Common myeloid progenitor, CD34-positive (primary cell): Measurements from ENCODE around the gene LCOR.

Source experiments
- CTCF ChIA-PET: fragments of 350-600 bp; sonication (Branson Sonifier 250); formaldehyde crosslinking; loops from one replicate; lab custom pipeline; 2021; ENCODE audit warnings: antibody characterized with exemption; lab: Charles Lee
- POLR2A ChIA-PET: fragments of 350-600 bp; sonication (Branson Sonifier 250); formaldehyde crosslinking; loops from one replicate; lab custom pipeline; 2021; ENCODE audit warnings: antibody characterized with exemption; lab: Charles Lee
- DNase-seq, 3 donors: peaks; one replicate each; pipeline versions ENCODE4 v3.0.0 to v3.0.0-alpha.2; 2013
- H3K27ac ChIP-seq, 2 experiments: 1 replicate in 1 of 2; 2 replicates in 1 of 2; pipeline ENCODE4 v1.7.0; 2013; ENCODE audit warnings: inconsistent platforms in 2 of 2, low read length in 2 of 2, mild to moderate bottlenecking in 2 of 2, low read depth in 1 of 2, moderate library complexity in 1 of 2; ENCODE audit not compliant: severe bottlenecking in 2 of 2, insufficient read depth in 1 of 2, poor library complexity in 1 of 2
- H3K27me3 ChIP-seq, 5 experiments: replicated peaks in 2 of 5; 1 replicate in 3 of 5; 2 replicates in 2 of 5; pipeline versions ENCODE4 v1.6.1 to v1.7.0; 2013; ENCODE audit warnings: low read length in 4 of 5, mild to moderate bottlenecking in 2 of 5, moderate library complexity in 2 of 5, inconsistent platforms in 1 of 5; ENCODE audit not compliant: insufficient read depth in 5 of 5, control insufficient read depth in 4 of 5
- H3K36me3 ChIP-seq, 4 experiments: 1 replicate in 2 of 4; 2 replicates in 2 of 4; pipeline versions ENCODE4 v1.6.1 to v1.7.0; 2013; ENCODE audit warnings: low read length in 3 of 4, control low read depth in 1 of 4, mild to moderate bottlenecking in 1 of 4; ENCODE audit not compliant: control insufficient read depth in 4 of 4, insufficient read depth in 4 of 4
- H3K4me1 ChIP-seq, 4 experiments: 1 replicate in 3 of 4; 2 replicates in 1 of 4; pipeline versions ENCODE4 v1.6.1 to v1.7.1; 2013; ENCODE audit warnings: low read length in 3 of 4, mild to moderate bottlenecking in 3 of 4, control low read depth in 1 of 4, inconsistent platforms in 1 of 4, moderate library complexity in 1 of 4; ENCODE audit not compliant: control insufficient read depth in 4 of 4, insufficient read depth in 4 of 4; ENCODE audit errors: control extremely low read depth in 1 of 4
- H3K4me3 ChIP-seq, 7 experiments: 1 replicate in 4 of 7; 2 replicates in 3 of 7; pipeline versions ENCODE4 v1.5.1 to v1.7.0; 2013; ENCODE audit warnings: mild to moderate bottlenecking in 7 of 7, low read length in 6 of 7, moderate library complexity in 6 of 7, inconsistent platforms in 2 of 7, low read depth in 2 of 7, control low read depth in 1 of 7; ENCODE audit not compliant: insufficient read depth in 4 of 7, control insufficient read depth in 1 of 7; ENCODE audit errors: extremely low read depth in 1 of 7
- H3K9me3 ChIP-seq, 5 experiments: 1 replicate in 4 of 5; 2 replicates in 1 of 5; pipeline versions ENCODE4 v1.6.1 to v1.7.1; 2013; ENCODE audit warnings: low read length in 4 of 5, mild to moderate bottlenecking in 2 of 5, inconsistent platforms in 1 of 5, low read depth in 1 of 5, moderate library complexity in 1 of 5; ENCODE audit not compliant: control insufficient read depth in 4 of 5, insufficient read depth in 2 of 5; ENCODE audit errors: control extremely low read depth in 1 of 5
- WGBS: methylation state at CpG from one replicate; pipeline ENCODE4 v1.1.5; 2013; ENCODE audit not compliant: insufficient coverage; 5-methylcytosine and 5-hydroxymethylcytosine counted together

The LCOR gene

GRCh38 chr10:97037365-97038361 is 205.6 kb downstream of the LCOR start:
- WGBS, result 17% methylated on average over 26 of the region's 30 CpGs
- Histone ChIP-seq H3K9me3 (no peaks in the 10 kb centered on the region), H3K4me1 (peaks cover 0 to 9% (median 7%) of the 10 kb centered on the region in 4 experiments), H3K4me3 (peak overlapping the region in 6 of 7 experiments; percentile 43 to 82 (median 70)), H3K36me3 (no peaks in the 10 kb centered on the region), H3K27ac (no peak overlapping the region), H3K27me3 (no peaks in the 10 kb centered on the region)
- peak; percentile 79 to 86 (median 86) for DNase-seq
- ChIA-PET POLR2A (no interaction called here), CTCF (interaction anchor here (0.6 to 7.4 kb wide), 25 partner anchors 8 to 397 kb away, joined by 3 to 78 read pairs (median 5); no protein-coding TSS in a partner anchor)

GRCh38 chr10:97038688-97039087 is 206.6 kb downstream of the LCOR start:
- H3K9me3 ChIP-seq, result no peaks in the 10 kb centered on the region
- H3K36me3 ChIP-seq, result no peaks in the 10 kb centered on the region
- no peaks in the 10 kb centered on the region for H3K27me3 ChIP-seq
- no peak for DNase-seq
- no peak overlapping the region for H3K27ac ChIP-seq
- peaks cover 0 to 9% (median 7%) of the 10 kb centered on the region in 4 experiments for H3K4me1 ChIP-seq
- H3K4me3 ChIP-seq, result no peak overlapping the region
- CTCF ChIA-PET, result interaction anchor here (1.6 to 7.4 kb wide), 7 partner anchors 11 to 398 kb away, joined by 5 to 78 read pairs (median 7); no protein-coding TSS in a partner anchor
- 96% methylated on average over 5 of the region's 7 CpGs for WGBS
- POLR2A ChIA-PET, result no interaction called here

GRCh38 chr10:97039538-97040247 is 207.6 kb downstream of the LCOR start:
- no peak overlapping the region for H3K27ac ChIP-seq
- ChIA-PET CTCF (interaction anchor here (3.7 to 7.4 kb wide), 2 partner anchors 13 to 18 kb away, joined by 22 to 78 read pairs; no protein-coding TSS in a partner anchor), POLR2A (no interaction called here)
- H3K27me3 ChIP-seq, result peaks cover 0 to 1% (median 0%) of the 10 kb centered on the region in 5 experiments
- H3K9me3 ChIP-seq, result no peaks in the 10 kb centered on the region
- H3K4me1 ChIP-seq, result peaks cover 0 to 9% (median 7%) of the 10 kb centered on the region in 4 experiments
- 90% methylated on average over 13 of the region's 16 CpGs for WGBS
- no peak overlapping the region for H3K4me3 ChIP-seq
- no peak for DNase-seq
- H3K36me3 ChIP-seq, result no peaks in the 10 kb centered on the region

GRCh38 chr10:97040248-97040584 is 208.1 kb downstream of the LCOR start:
- no peak overlapping the region for H3K4me3 ChIP-seq
- no peak for DNase-seq
- 93% methylated on average over 6 of the region's 9 CpGs for WGBS
- H3K9me3 ChIP-seq, result no peaks in the 10 kb centered on the region
- CTCF ChIA-PET, result interaction anchor here (7.4 kb wide), 1 partner anchor 14 kb away, joined by 78 read pairs; no protein-coding TSS in a partner anchor
- H3K27ac ChIP-seq, result no peak overlapping the region
- H3K36me3 ChIP-seq, result no peaks in the 10 kb centered on the region
- POLR2A ChIA-PET, result no interaction called here
- peaks cover 0 to 9% (median 7%) of the 10 kb centered on the region in 4 experiments for H3K4me1 ChIP-seq
- peaks cover 0 to 1% (median 0%) of the 10 kb centered on the region in 5 experiments for H3K27me3 ChIP-seq

GRCh38 chr10:97040706-97041105 is 208.6 kb downstream of the LCOR start:
- Histone ChIP-seq H3K4me1 (peaks cover 0 to 9% (median 7%) of the 10 kb centered on the region in 4 experiments), H3K27ac (no peak overlapping the region), H3K4me3 (no peak overlapping the region), H3K27me3 (peaks cover 0 to 1% (median 0%) of the 10 kb centered on the region in 5 experiments), H3K9me3 (no peaks in the 10 kb centered on the region), H3K36me3 (no peaks in the 10 kb centered on the region)
- CTCF ChIA-PET, result interaction anchor here (7.4 kb wide), 1 partner anchor 14 kb away, joined by 78 read pairs; no protein-coding TSS in a partner anchor
- 90% methylated on average over 6 of the region's 8 CpGs for WGBS
- no peak for DNase-seq
- POLR2A ChIA-PET, result no interaction called here

- no peak overlapping the region for H3K4me3 ChIP-seq
- 96% methylated on average over 5 of the region's 5 CpGs for WGBS
- no peaks in the 10 kb centered on the region for H3K36me3 ChIP-seq
- no peaks in the 10 kb centered on the region for H3K9me3 ChIP-seq
- POLR2A ChIA-PET, result no interaction called here
- no peak overlapping the region for H3K27ac ChIP-seq
- peaks cover 0 to 9% (median 7%) of the 10 kb centered on the region in 4 experiments for H3K4me1 ChIP-seq
- CTCF ChIA-PET, result interaction anchor here (1.1 kb wide), 1 partner anchor 405 kb away, joined by 3 read pairs; no protein-coding TSS in a partner anchor
- peaks cover 0 to 5% (median 0%) of the 10 kb centered on the region in 5 experiments for H3K27me3 ChIP-seq
- no peak for DNase-seq
These were observed 210.0 kb downstream of the LCOR start for GRCh38 chr10:97042081-97042480.
